ENCODE measurements around the gene POLR3A.
A peak's percentile ranks its signal among the peaks of the same experiment; 100 is the strongest.
"Not testable (repeated sequence)": the region's sequence is repeated elsewhere in the genome, so short reads cannot be mapped to it uniquely, and the experiment has no call there.

Gene POLR3A

GRCh38 chr10:78029269-78030226 is at the start of gene POLR3A:
POLR3A (minus strand) TSS chr10:78029515; CDS start chr10:78029407, 108 bp downstream.
- peak; percentile 98 for DNase-seq (ENCODE audit: low read depth)

DNA sequence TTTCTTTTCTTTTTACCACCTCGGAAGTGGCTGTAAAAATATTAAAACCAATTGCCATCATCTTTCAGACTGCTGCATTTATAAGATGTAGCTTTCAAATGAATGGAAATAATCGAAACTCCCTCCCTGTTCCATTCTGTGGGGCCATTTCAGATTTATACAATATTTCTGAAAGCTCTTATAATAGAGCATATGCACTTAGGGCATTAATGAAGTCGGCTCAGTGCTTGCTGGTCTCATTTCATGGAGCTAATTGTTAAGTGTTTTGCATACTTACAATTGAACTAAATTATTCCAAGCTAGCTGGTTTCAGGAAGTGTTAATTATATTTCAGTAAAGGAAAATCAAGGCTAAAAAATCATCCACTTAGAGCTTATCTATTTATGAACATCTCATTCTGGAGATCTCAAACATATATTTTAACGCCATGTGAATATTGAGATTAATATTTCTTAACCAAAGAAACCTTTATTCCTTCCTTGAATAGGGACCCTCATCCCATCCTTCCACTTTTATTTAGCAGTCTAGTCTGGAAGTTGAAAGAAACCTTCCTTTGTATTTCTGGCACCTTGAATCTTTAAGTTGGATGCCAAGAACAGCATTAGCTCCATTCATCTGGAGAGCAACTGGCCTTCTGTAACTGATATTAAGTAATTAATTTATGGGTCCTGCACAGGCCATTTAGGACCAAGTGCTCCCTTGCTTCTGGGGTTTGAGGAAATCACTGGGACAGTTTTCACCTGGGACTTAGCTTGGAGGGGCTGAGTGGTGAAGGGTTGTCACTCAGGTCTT is 49.4 kb upstream of the POLR3A start:
- no peak for DNase-seq (ENCODE audit: low read depth)

DNA sequence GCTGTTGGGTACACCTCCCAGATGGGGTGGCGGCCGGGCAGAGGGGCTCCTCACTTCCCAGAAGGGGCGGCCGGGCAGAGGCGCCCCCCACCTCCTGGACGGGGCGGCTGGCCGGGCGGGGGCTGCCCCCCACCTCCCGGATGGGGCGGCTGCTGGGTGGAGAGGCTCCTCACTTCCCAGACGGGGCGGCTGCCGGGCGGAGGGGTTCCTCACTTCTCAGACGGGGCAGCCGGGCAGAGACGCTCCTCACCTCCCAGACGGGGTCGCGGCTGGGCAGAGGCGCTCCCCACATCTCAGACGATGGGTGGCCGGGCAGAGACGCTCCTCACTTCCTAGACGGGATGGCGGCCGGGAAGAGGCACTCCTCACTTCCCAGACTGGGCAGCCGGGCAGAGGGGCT is 46.5 kb upstream of the POLR3A start:
- not testable (repeated sequence) for DNase-seq (ENCODE audit: low read depth)

- DNase-seq (ENCODE audit: low read depth): no peak
Observed at GRCh38 chr10:78072504-78072903, 43.2 kb upstream of the POLR3A start.

DNA sequence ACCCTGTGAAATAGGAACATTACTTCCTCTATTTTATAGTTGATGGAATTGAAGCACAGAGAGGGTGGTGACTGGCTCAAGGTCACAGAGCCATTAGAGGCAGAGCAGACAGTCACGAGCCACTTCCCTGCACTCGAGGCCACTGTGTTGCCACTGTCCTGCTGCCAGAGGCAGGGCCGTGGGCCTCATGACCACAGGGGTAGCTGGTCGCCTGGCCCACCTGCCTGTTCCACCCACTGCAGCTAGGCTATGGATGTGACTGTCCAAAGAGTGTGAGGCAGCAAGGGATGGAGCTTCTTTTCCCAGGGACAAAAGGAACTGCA is 42.5 kb upstream of the POLR3A start:
- no peak for DNase-seq (ENCODE audit: low read depth)

- DNase-seq (ENCODE audit: low read depth): no peak
Observed at GRCh38 chr10:78071140-78071856, 42.0 kb upstream of the POLR3A start.

DNA sequence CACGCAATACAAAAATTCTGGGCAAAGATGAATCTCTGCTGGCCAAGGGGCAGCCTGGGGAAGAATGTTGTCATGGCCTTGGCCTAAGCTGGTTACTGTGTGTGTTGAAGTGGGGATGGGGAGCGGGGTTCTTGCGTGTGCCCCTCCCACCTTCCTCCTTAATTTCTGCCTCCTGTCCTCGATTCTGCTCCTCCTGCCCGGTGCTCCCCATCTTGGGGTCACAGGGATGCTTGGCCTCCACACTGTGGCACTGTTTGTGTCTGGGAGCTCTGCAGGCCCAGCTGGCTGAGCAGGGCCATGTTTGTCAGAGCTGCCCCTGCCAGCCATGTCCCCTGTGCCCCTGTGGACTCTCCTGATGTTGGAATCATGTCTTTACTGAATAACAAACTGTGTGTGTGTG is 41.4 kb upstream of the POLR3A start:
- DNase-seq (ENCODE audit: low read depth): no peak

DNA sequence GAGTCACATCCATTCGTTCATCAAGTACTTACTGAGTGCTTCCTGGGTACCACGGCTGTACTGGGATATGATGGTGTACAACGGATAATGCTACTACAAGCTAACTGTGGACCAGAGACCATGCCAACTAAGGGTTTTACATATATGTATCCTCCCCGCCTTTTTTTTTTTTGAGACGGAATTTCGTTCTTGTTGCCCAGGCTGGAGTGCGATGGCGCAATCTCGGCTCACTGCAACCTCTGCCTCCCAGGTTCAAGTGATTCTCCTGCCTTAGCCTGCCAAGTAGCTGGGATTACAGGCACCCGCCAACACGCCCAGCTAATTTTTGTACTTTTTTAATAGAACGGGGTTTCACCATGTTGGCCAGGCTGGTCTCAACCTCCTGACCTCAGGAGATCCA is 40.7 kb upstream of the POLR3A start:
- not testable (repeated sequence) for DNase-seq (ENCODE audit: low read depth)

GRCh38 chr10:78069151-78069550 is 39.8 kb upstream of the POLR3A start:
- no peak for DNase-seq (ENCODE audit: low read depth)

DNA sequence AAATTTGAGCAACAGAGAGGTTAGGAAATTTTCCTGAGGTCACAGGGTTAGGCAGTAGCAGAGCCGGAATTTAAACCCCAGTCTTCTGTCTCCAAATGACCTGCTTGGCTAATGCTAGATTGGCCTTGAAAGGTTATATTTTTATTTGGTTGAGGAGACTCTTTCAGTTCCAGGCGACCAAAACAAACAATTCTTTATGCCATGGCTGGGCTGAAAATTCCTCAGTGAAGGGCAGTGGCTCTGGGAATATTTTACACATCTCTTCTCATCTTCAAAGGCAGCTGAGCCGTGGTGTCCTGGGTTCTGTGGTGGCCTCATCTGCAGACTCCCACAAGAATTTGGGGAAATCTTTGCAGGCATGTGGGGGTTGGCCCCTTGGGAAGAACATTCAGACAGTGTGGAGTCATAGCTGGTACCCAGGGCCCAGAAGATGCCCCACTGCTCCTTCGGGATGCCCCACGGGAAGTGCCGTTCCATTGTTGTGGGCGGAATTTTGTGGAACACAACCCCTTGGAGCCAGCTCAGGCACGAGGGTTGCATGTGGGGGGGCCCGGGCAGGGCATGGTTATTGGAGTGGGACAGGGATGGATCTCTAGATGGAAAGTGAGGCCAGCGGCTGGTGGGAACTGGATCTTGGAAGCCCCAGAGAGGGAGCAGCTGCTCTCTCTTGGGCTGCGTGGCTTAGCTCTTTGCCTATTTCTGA is 37.6 kb upstream of the POLR3A start:
- no peak for DNase-seq (ENCODE audit: low read depth)

DNA sequence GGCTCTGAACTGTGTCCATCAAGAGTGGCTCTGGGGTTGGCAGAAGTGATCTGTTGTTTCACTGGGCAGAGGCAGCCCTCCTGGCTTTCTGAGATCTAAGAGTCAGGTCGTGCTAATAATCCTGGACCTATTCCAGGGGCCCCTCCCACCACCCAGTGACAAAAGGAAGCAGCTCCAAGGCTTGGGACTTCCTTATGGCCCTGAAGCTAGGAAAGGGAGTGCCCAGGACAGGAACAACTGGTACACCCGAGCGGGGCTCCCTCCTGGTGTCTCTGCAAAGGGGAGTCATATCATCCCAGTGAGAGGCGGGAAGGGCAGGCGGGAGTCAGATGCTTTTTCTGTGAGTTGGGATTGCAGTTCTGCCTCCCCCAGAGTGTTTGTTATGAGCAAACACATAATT is 36.7 kb upstream of the POLR3A start:
- no peak for DNase-seq (ENCODE audit: low read depth)

GRCh38 chr10:78065611-78066010 is 36.3 kb upstream of the POLR3A start:
- no peak for DNase-seq (ENCODE audit: low read depth)

- DNase-seq (ENCODE audit: low read depth): not testable (repeated sequence)
Observed at GRCh38 chr10:78064919-78065318, 35.6 kb upstream of the POLR3A start.

DNA sequence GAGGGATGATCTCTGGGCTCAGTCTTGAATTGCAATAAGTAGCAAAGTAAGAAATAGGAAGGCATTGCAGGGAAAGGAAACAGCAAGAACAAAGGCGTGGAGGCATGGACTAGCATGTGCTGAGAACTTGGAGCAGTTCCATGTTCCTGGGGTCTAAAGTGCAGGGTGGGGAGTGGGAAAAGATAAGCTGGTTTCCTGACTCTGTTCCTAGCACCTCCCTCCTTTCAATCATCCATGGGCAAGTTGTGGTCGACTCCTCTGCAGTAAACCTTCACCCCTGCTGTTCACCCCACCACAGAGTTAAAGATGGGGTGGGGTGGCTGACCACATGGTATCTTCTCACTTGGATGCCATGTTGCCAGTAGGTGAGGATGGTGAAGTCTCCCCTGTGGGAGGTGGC is 33.9 kb upstream of the POLR3A start:
- DNase-seq (ENCODE audit: low read depth): peak; percentile 52

GRCh38 chr10:78062296-78062695 is 33.0 kb upstream of the POLR3A start:
- no peak for DNase-seq (ENCODE audit: low read depth)

GRCh38 chr10:78059906-78060702 is 30.8 kb upstream of the POLR3A start:
- DNase-seq (ENCODE audit: low read depth): no peak

- DNase-seq (ENCODE audit: low read depth): no peak
Observed at GRCh38 chr10:78058562-78058961, 29.2 kb upstream of the POLR3A start.

DNA sequence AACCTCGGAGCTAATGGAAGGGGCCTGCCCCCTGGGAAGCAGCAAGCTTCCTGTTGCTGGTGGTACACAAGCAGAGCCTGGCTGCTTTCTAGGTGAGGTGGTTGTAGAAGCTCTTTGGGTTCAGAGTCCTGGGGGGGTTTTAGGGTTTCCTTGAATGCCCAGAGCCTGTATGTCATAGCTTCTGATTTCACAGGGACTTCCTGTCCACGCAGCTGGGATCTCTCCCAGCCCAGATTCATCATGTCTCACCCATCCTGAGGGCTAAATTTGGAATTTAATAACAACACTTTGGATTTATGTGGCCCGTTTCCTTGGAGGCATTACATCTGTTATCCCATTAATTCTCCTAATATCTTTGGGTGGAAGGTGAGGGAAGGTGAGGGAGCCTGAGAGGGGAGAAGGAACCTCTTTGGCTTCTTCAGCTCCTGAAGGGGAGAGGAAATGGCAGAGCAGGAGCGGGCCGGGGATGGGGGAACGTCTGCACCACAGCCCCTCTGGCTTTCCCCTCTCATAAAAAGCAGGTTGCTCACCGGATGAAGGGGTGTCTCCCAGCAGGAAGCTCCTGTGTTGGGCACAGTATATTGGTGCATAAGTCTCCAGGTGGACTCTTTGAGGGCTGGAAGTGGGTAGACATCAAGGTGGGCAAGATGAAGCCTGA is 24.0 kb upstream of the POLR3A start:
- no peak for DNase-seq (ENCODE audit: low read depth)

- DNase-seq (ENCODE audit: low read depth): no peak
Observed at GRCh38 chr10:78049851-78050250, 20.5 kb upstream of the POLR3A start.

- peak; percentile 75 for DNase-seq (ENCODE audit: low read depth)
Observed at GRCh38 chr10:78047314-78047891, 18.1 kb upstream of the POLR3A start.

Measured in CMK (cell line).